Renal cortical epithelial cell (primary cell): ENCODE measurements around the gene GDF2. TPM values are rescaled to one million over a fixed set of nuclear protein-coding genes. Genes with fewer than 3 reads are reported as not detected.
A peak's percentile ranks its signal among the peaks of the same experiment; 100 is the strongest.

ENCODE experiments used
- DNase-seq: peaks from one replicate; pipeline ENCODE4 v3.0.0-alpha.2; 2011; ENCODE audit warnings: low read depth
- total RNA-seq: library from RNA; depleted of rRNA; stranded (reverse); fragments of >200 nt; gene quantifications from 2 replicates; pipeline ENCODE4 v1.2.3, GENCODE V29; 2014

GDF2 gene
- total RNA-seq, 1 donor from 2014 or later: not detected

GRCh38 chr10:47332946-47333345 is 10.7 kb downstream of the GDF2 start:
- DNase-seq: no peak

GRCh38 chr10:47333532-47333931 is 11.3 kb downstream of the GDF2 start:
- DNase-seq: no peak

GRCh38 chr10:47334466-47335295 is 12.4 kb downstream of the GDF2 start:
- no peak for DNase-seq

- no peak for DNase-seq
Measured at GRCh38 chr10:47335906-47336305, 13.7 kb downstream of the GDF2 start.

GRCh38 chr10:47336387-47337134 is 14.3 kb downstream of the GDF2 start:
- DNase-seq: no peak

GRCh38 chr10:47337310-47337709 is 15.1 kb downstream of the GDF2 start:
- no peak for DNase-seq

- no peak for DNase-seq
Measured at GRCh38 chr10:47339186-47339735, 17.0 kb downstream of the GDF2 start.

- DNase-seq: no peak
Measured at GRCh38 chr10:47339759-47340607, 17.7 kb downstream of the GDF2 start.

GRCh38 chr10:47340608-47341170 is 18.4 kb downstream of the GDF2 start:
- peak; percentile 44 for DNase-seq

GRCh38 chr10:47344996-47345870 is 23.0 kb downstream of the GDF2 start:
- DNase-seq: no peak

- DNase-seq: no peak
Measured at GRCh38 chr10:47346581-47347302, 24.5 kb downstream of the GDF2 start.

GRCh38 chr10:47347303-47347675 is 25.0 kb downstream of the GDF2 start:
- DNase-seq: no peak

GRCh38 chr10:47348138-47348651 is 25.9 kb downstream of the GDF2 start, which contains the start of gene RBP3:
RBP3 (plus strand) TSS chr10:47348363; CDS start chr10:47348485, 122 bp downstream.
- no peak for DNase-seq

- no peak for DNase-seq
Measured at GRCh38 chr10:47348661-47349470, 26.6 kb downstream of the GDF2 start.

- no peak for DNase-seq
Measured at GRCh38 chr10:47349516-47349915, 27.3 kb downstream of the GDF2 start.

- no peak for DNase-seq
Measured at GRCh38 chr10:47349941-47350371, 27.7 kb downstream of the GDF2 start.

- no peak for DNase-seq
Measured at GRCh38 chr10:47350671-47351640, 28.7 kb downstream of the GDF2 start.
